GM04503 (cell line): Measurements from ENCODE around the gene ACVR1B.
A peak's percentile ranks its signal among the peaks of the same experiment; 100 is the strongest.

Experiments used
- DNase-seq: peaks from one replicate; pipeline ENCODE4 v3.0.0-alpha.2; 2012; ENCODE audit warnings: low read depth

ACVR1B gene

DNA sequence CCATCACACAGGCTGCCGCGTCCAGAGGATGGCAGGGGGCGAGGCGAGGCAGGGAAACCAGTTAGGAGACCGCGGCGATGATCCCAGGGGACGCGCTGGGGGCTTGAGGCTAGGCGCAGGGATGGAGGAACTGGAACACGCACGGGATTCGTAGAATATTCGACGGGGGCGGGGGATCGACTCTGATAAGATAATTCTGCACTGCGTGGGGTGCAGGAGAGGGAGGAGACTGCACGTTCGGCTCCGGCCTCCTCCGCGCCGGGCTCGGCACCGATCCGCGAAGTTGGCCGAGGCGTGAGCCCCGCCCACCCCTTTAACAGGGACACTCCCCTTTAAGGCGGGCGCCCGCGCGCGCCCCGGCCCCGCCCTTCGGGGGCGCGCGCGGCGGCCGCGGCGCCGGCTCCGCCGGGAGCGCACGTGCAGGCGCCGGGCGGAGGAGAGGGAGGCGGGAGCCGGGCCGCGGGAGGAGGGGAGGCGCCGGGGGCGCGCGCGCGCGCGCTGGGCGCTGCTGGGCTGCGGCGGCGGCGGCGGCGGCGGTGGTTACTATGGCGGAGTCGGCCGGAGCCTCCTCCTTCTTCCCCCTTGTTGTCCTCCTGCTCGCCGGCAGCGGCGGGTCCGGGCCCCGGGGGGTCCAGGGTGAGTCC lies at the start of gene ACVR1B:
TSS of gene ACVR1B (plus strand) at position 501 of the 644 bp plus-strand sequence. CDS start at position 546, 45 bp downstream.
- DNase-seq: peak; percentile 31

DNA sequence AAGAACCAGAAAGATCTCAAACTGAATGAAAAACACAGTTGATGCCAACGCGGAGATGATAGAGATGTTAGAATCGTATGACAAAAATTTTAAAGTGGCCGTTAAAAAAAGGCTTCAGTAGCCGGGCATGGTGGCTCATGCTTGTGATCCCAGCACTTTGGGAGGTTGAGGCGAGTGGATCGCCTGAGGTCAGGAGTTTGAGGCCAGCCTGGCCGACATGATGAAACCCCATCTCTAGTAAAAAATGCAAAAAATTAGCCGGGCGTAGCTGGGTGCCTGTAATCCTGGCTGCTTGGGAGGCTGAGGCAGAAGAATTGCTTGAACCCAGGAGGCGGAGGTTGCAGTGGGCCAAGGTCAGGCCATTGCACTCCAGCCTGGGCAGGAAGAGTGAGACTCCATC lies 49.6 kb upstream of the ACVR1B start:
- no peak for DNase-seq

DNA sequence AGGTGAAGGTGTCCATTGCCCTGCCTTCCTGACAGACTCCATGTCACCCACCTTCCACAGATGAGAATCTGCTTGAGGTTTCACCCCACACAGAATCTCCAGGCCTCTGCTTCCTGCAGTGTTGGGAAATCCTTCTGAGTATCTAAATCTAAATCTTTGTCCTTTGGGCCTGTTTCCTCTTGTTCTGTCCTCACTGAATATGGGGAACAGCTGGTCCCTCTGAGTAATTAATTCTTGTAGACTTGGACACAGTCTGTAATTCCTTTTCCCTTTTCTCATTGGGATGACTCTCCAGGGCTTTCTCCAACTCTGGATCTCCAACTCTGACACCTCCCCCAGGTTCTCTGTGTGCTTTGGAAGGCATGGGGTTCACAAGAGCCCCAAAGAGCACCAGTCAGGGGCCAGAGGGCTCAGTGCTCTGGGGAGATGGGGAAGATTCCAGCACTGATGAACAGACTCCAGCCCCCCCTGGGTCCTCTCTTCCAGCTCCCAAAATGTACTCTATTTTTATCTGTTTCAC lies 46.5 kb upstream of the ACVR1B start:
- peak; percentile 76 for DNase-seq

DNA sequence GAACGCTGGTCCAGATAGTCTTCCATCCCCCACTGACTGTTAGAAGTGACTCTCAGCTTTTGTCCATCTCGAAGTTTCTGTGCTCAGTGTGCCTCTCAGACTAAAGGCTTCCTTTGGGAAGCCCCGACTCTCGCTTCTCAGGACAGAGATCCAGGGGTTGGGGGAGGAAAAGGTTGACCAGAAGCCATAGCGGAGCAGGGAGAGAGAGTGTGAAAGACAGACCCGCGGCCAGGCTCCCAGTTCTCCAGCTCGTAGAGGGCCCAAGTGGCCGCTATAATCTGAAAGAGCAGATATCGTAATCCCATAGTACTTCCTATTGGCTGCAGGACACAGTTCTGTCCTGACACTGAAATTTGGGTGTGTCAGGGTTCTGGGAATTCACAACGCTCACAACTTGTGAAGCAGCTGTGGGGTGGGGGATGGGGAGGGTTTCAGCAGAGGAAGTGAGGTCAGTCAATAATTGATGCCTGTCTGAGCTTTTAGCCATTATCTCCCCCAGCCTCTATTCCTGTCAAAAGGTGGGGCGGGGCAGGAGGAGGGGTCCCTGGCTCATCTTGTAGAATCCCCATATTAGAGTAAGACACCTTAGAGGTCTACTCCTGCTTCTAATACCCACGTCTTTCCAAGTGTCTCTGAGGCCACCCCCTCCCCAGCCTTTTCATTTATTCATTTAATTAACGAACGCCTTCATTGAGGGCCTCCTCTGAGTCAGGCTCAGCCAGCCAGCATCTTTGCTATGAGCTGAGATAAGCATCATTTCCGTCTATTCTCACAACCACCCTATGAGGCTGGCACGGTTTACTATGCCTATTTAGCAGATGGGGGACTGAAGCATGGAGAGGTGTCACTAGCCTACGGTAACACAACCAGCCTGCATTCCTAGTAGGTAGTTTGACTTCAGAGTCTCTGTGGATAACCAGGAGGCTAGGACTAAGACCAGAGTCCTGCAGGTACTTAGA lies 45.7 kb upstream of the ACVR1B start:
- no peak for DNase-seq

DNA sequence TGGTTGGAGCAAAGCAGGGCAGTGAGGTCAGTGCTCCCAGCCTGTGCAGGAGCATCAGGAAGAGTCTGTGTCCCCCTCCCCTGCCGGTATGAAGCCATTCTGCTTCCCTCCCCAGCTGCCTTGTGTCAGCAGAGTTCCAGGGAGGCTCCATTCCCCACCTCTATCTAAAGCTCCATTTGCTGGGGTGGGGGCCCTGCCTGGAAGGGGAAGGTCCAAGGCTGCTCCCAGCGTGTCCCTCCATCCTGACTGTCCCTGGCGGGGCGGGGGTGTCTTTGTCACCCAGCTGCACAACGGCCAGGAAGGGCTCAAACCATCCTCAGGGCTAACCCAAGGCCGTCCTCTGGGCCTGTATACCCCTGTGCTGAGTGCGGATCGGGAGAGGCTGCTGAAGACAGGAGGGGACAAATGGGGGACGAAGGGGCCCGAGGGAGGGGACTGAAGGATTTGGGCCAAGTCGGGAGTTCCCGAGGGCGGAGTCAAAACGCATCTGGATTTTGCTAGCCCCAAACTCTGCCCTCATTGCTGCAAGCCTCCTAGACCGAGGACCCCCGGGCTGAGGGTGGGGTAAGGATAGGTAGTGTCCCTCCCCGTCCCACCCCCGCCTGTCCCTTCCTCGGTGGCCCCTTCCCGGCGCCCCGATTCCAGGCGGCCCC lies 44.9 kb upstream of the ACVR1B start:
- no peak for DNase-seq

DNA sequence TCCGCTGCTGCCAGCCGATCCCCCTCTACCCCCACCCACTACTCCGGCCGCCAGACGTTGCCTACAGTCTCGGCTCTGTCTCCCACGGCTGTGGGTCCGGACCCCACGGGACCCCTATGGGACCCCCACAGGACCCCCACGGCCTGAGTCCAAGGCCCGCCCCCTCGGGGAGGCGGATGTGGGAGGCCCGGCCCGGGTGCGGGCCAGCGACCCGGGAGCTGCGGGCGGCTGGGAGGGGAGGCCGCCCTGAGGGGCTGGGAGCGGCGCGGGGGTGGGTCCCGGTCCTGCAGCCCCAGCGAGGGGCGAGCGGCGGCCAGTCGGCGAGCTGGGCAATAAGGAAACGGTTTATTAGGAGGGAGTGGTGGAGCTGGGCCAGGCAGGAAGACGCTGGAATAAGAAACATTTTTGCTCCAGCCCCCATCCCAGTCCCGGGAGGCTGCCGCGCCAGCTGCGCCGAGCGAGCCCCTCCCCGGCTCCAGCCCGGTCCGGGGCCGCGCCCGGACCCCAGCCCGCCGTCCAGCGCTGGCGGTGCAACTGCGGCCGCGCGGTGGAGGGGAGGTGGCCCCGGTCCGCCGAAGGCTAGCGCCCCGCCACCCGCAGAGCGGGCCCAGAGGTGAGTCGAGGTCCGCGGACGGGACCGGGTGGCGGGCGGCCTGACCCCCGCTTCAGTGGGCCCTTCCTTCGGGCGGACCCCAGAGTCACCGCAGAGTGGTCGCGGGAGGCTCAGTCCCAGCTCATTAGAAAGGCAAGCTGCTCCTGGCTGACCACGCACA lies 44.2 kb upstream of the ACVR1B start, which contains the start of gene ACVRL1:
TSS of gene ACVRL1 (plus strand) at position 422 of the 773 bp plus-strand sequence. CDS start 4,971 bp downstream, outside the sequence.
- no peak for DNase-seq

DNA sequence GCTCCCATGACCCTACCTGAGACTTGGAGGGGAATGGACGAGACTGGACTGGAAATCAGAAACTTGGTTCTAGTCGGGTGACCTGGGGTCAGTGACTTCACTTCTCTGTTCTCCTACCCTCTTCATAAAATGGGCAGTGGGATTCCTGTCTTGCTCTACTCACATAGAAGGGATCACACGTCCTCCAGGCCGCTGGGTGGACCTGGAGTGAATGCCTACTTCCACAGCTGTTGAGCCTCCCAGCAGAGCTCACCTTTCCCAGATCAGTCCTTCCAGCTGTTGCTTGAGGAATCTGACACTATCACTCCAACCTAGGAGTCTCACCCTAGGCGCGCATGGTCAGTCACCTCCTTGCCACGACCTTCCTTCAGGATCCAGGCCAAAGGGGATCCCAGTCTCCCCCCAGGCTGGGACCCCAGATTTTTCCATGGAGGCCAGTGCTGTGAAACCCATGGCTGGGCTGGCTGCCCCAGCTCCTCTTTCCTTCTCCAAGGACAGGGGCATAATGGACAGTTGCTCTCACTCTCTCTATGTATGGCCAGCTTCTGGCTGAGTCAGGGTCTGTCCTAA lies 43.6 kb upstream of the ACVR1B start:
- DNase-seq: no peak

DNA sequence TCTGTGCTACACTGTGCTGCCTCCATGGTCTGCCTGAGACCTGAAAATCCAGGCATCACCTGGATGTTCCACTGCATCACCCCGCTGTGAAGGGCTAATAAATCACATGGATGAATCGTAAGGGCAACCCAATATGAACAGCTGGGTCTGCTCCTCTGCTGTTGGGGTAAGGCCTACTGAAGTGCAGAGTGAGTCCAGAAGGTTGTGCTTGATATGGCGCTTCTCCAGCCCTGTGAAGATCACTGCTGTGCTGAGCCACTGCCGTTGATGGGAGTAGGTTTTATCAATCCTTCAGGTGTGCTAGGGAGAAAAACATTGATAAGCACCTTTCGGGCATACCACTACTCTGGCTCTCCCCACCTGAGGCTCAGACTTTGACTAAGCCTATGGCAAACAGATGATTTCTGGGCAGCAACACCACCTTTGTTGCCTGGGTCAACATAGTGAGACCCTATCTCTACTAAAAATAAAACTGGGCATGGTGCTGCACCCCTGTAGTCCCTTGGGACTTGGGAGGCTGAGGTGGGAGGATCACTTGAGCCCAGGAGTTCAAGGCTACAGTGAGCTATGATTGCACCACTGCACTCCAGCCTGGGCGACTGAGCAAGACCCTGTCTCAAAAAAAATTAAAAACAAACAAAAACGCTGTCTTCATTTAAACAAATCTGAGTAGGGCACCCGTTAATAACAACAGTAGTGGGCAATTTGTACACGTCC lies 42.5 kb upstream of the ACVR1B start:
- no peak for DNase-seq

DNA sequence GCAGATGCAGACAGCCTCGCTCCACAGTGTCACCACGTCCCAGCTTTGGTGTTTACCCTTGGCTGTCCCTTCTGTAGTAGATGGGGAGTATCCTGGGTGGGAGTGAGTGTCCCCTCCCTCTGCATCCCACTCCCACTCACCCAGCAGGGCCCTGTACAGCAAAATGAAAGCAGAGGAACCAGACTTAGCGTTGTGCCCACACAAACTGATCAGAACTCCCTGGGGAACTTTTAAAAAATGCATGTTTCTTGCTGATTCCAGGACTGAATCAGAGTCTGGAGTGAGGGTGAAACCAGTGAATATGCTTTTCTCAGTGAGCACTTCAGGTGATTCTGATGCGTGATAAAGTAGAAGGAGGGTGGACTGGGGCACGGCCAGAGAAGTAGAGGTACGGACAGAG lies 41.3 kb upstream of the ACVR1B start:
- no peak for DNase-seq

DNA sequence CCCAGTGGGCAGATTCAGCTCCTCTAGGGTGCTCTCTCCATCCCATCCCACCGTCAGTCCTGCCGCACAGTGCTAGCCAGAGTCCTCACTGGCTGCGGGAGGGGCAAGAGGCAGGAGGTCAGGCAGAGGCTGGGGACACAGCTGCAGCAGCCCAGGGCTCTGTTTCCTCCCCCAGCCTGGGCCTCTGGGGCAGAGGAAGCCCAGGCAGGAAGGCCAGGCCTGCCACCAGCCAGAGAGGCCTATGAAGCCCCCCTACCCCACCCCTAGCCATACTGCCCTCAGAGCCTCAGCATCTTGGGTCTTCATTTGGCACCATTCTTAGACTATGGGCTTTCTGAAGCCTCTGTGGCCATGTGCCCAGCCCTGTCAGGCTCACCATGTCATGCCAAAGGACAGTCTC lies 40.8 kb upstream of the ACVR1B start:
- no peak for DNase-seq

DNA sequence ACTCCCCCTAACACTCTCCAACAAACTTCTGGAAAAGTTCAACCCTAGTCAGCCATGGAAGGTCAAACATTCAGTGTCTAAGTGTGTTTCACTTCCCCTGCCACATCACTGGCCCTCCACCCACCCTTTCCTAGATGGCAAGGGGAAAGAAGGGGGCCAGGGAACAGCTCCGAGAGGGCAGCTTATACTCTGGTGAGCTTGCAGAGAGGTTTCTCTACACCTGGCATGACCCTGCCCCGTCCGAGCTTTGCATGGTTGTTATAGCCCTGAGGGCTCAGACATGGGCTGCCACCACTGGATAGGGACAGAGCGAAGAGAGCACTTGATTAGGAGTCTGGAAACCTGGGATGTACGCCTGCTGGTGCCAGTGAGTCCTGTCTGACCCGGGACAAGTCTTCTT lies 40.2 kb upstream of the ACVR1B start:
- no peak for DNase-seq

DNA sequence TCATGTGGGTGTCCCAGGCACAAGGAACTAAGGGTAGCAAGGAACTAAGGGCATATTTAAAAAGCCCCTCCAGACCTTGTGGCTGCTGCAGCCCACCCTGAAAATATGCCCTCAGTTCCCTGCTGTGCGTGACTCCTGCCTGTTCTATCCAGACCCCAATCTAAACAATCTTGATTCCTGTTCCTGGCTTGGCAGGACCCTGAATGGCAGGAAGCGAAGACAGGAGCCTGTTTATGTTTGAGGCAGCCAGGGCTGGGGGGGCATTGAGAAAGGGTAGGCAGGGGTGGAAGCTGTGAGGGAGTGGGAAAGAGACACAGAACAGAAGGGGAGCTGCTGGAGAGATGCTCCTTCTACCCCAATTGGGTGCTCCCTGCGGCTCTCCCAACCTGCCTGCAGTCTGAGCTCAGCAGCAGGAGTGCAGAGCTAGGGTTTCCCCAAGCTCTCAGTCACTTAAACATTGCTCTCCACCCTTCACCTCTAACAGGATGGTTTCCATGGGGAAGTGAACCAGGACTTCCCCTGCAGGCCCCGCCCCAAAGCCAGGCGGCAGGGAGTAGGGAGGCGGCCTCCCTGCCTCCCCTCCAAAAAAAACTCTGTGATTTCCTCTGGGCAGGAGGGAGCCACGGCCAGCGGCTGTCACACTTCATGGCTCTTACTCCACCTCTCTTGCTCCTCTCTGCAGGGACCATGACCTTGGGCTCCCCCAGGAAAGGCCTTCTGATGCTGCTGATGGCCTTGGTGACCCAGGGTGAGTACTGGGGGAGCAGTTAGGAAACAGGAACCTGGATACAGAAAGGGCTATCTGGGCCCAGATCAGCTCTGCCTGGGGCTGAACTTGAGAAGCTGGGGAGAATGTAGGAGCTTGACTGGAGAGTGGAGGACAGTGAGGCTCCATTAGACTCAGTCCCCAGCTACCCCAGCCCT lies 39.4 kb upstream of the ACVR1B start:
- DNase-seq: no peak

DNA sequence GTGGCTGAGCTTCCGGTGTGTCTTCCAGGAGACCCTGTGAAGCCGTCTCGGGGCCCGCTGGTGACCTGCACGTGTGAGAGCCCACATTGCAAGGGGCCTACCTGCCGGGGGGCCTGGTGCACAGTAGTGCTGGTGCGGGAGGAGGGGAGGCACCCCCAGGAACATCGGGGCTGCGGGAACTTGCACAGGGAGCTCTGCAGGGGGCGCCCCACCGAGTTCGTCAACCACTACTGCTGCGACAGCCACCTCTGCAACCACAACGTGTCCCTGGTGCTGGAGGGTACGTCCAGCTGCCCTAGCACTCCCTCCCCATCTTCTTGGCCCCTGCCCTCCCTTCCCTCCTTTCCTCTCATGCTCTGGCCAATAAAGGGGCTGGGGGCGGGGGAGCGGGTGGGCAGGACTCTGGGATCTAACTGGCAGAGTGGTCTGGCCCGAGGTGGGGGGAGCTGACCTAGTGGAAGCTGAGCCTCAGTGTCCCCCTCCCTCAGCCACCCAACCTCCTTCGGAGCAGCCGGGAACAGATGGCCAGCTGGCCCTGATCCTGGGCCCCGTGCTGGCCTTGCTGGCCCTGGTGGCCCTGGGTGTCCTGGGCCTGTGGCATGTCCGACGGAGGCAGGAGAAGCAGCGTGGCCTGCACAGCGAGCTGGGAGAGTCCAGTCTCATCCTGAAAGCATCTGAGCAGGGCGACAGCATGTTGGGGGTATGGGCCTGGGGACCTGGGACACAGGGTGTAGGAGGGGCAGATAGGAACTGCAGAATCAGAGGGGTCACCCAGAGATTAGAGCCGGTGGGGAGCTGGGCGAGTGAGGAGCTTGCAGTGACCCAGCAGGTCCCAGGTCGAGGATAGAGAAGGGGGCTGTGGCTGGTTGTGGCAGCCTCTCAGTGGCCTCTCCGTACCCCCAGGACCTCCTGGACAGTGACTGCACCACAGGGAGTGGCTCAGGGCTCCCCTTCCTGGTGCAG lies 38.1 kb upstream of the ACVR1B start:
- no peak for DNase-seq

DNA sequence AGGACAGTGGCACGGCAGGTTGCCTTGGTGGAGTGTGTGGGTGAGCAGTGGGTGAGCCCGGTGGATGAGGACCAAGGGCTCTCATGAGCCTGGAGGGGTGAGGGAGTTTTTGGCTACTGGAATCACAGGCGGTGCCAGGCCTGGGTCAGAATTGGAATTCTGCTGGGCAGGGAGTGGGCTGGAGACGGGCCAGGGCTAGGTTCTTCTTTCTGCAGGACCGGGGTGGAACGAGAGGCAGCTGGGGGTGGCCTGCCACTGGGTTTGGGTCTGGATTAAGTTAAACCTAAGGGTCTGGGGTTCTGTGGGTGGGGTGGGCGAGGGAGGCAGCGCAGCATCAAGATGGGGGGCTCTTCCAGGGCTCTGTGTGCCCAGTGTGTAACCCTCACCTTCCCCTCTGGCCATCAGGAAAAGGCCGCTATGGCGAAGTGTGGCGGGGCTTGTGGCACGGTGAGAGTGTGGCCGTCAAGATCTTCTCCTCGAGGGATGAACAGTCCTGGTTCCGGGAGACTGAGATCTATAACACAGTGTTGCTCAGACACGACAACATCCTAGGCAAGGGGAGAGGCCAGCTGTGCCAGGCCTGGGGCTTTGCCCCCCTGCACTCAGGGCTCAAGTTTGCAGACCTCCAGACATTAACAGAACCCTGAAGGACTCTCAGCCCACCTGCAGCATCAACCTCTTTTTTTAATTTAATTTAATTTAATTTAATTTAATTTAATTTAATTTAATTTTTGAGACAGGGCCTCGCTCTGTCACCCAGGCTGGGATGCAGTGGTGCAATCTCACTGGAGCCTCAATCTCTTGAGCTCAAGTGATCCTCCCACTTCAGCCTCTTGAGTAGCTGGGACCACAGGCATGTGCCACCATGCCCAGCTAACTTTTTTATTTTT lies 37.2 kb upstream of the ACVR1B start:
- DNase-seq: no peak

DNA sequence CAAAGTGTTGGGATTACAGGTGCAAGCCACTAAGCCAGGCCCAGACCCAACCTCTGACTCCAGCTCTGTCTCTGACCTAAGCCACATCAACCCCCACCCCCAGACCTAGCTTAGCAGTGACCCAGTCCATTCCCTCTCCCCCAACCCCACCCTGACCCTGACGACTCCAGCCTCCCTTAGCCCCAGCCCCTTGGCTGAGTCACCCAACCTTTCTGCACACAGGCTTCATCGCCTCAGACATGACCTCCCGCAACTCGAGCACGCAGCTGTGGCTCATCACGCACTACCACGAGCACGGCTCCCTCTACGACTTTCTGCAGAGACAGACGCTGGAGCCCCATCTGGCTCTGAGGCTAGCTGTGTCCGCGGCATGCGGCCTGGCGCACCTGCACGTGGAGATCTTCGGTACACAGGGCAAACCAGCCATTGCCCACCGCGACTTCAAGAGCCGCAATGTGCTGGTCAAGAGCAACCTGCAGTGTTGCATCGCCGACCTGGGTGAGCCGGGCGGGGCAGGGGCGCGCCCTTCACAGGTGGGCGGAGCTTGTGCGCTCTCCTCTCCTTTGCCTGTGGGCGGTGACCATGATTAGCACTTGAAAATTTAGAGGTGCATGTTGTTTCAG lies 36.4 kb upstream of the ACVR1B start:
- DNase-seq: no peak

DNA sequence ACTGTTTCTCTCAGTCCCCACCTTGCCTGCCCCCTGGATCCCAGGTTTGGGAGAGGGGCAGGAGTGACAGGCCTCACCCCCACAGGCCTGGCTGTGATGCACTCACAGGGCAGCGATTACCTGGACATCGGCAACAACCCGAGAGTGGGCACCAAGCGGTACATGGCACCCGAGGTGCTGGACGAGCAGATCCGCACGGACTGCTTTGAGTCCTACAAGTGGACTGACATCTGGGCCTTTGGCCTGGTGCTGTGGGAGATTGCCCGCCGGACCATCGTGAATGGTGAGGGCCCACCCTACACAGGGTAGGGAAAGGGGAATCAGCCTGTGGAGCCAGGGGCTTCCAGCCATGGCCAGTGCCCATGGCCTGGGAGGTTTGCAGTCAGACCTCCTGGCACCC lies 35.5 kb upstream of the ACVR1B start:
- DNase-seq: no peak

DNA sequence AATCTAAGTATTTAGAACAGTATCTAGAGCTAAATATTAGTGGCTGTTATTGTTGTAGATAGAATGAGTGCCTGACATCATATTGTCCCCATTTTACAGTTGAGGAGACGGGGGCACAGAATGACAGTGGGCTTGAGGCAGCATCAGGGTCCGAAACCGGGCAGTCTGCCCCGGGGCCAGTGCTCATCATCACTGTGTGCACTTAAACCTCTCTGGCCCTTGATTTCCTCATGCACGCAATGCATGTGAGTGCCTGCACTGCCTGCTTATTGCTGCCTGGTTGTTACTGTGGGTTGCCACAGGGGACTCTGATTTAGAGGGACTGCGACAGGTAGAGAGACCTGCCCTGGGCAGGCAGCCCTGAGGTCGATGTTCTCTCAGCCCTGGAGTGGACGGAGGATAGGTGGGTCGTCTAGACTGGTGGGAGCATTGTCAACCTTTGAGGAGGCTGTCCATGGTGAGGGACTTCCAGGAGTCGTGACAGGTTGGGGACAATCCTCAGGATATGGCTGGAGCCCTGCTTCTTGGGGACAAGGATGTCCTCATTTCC lies 34.4 kb upstream of the ACVR1B start:
- DNase-seq: no peak
